Loucy (cell line): ENCODE measurements around the gene AKAP13.

Experiments
- H2AFZ ChIP-seq: fragments of 200-600 bp; sonication (generic); 2 replicates; pipeline ENCODE4 v1.6.0; 2016; ENCODE audit warnings: antibody characterized with exemption, mild to moderate bottlenecking, low read length, moderate library complexity
- H3F3A ChIP-seq: fragments of 200-600 bp; 2 replicates; pipeline ENCODE4 v1.6.0; 2016; ENCODE audit warnings: antibody characterized with exemption, low read depth, mild to moderate bottlenecking
- H3K27me3 ChIP-seq: fragments of 200-600 bp; sonication (generic); 2 replicates; pipeline ENCODE4 v1.6.1; 2014; ENCODE audit warnings: low read length, mild to moderate bottlenecking; ENCODE audit not compliant: insufficient read depth, poor library complexity, severe bottlenecking
- H3K36me3 ChIP-seq: fragments of 200-600 bp; sonication (generic); 2 replicates; pipeline ENCODE4 v1.6.1; 2016; ENCODE audit warnings: low read length; ENCODE audit not compliant: insufficient read depth
- H3K4me1 ChIP-seq: fragments of 200-600 bp; sonication (generic); 2 replicates; pipeline ENCODE4 v1.5.1; 2014; ENCODE audit warnings: low read length, mild to moderate bottlenecking; ENCODE audit not compliant: insufficient read depth, poor library complexity, severe bottlenecking
- H3K4me2 ChIP-seq: fragments of 200-600 bp; sonication (generic); 2 replicates; pipeline ENCODE4 v1.6.0; 2014; ENCODE audit warnings: antibody characterized with exemption, low read length, low read depth, mild to moderate bottlenecking; ENCODE audit not compliant: poor library complexity, severe bottlenecking
- H3K4me3 ChIP-seq: fragments of 200-600 bp; sonication (generic); 2 replicates; pipeline ENCODE4 v1.5.1; 2014; ENCODE audit warnings: low read length, mild to moderate bottlenecking, mixed read lengths; ENCODE audit not compliant: poor library complexity, severe bottlenecking
- H3K79me2 ChIP-seq: fragments of 200-600 bp; sonication (generic); 2 replicates; pipeline ENCODE4 v1.6.1; 2014; ENCODE audit warnings: low read length; ENCODE audit not compliant: insufficient read depth
- H3K9ac ChIP-seq: fragments of 200-600 bp; sonication (generic); 2 replicates; pipeline ENCODE4 v1.6.0; 2014; ENCODE audit warnings: mild to moderate bottlenecking, low read depth, low read length, moderate library complexity; ENCODE audit not compliant: poor library complexity, severe bottlenecking
- H3K9me2 ChIP-seq: fragments of 200-600 bp; sonication (generic); replicated peaks from 2 replicates; pipeline ENCODE4 v1.6.1; 2016; ENCODE audit warnings: low read depth, low read length, mixed read lengths
- H3K9me3 ChIP-seq: fragments of 200-600 bp; sonication (generic); 2 replicates; pipeline ENCODE4 v1.6.1; 2014; ENCODE audit warnings: mild to moderate bottlenecking, antibody characterized with exemption, low read length, low read depth; ENCODE audit not compliant: insufficient read depth
- H4K20me1 ChIP-seq: fragments of 200-600 bp; sonication (generic); 2 replicates; pipeline ENCODE4 v1.6.0; 2014; ENCODE audit warnings: antibody characterized with exemption, low read length, mild to moderate bottlenecking; ENCODE audit not compliant: insufficient read depth, poor library complexity, severe bottlenecking
- CTCF ChIP-seq: fragments of 200-600 bp; sonication (generic); conservative IDR thresholded peaks from 2 replicates; pipeline ENCODE4 v1.5.1; 2014; ENCODE audit warnings: mild to moderate bottlenecking, antibody characterized with exemption, low read length
- EZH2phosphoT487 ChIP-seq: fragments of 200-600 bp; IDR thresholded peaks from 2 replicates; pipeline ENCODE4 v1.6.1; 2018; ENCODE audit warnings: antibody characterized with exemption, mild to moderate bottlenecking, moderate library complexity, borderline replicate concordance

AKAP13 gene

GRCh38 chr15:85463976-85464375 is 83.6 kb downstream of the AKAP13 start:
- Histone ChIP-seq H3F3A (no peaks in the 10 kb centered on the region), H3K9ac (no peak overlapping the region), H3K9me2 (no peaks in the 10 kb centered on the region), H3K4me2 (no peak overlapping the region), H2AFZ (no peak overlapping the region), H3K4me3 (no peak overlapping the region), H3K9me3 (no peaks in the 10 kb centered on the region), H3K79me2 (peaks cover 7% of the 10 kb centered on the region; the same call in 1 of the 2 replicates), H4K20me1 (peaks cover 3% of the 10 kb centered on the region), H3K27me3 (no peaks in the 10 kb centered on the region), H3K4me1 (no peaks in the 10 kb centered on the region), H3K36me3 (no peaks in the 10 kb centered on the region)
- TF ChIP-seq CTCF (no peak), EZH2phosphoT487 (no peak)

DNA sequence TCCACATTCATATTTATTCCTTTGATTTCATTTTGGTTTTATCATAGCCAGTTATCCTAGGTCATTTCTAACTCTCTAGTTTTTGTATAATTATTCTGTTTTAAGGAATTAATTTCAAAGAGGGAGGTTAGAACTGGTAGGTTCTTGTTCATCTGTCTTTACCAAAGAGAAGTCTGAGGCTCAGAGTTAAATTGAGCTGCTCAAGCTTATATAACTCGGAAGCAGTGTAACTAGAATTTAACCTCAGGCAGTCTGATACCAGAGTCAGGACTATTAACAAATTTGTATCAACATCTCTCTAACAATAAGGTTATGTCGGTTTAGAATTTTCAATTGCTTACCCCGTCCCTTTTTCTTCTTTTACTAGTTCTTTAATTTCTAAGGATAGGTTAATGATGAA is 84.1 kb downstream of the AKAP13 start:
- H3K9me3 ChIP-seq = no peaks in the 10 kb centered on the region
- peaks cover 3% of the 10 kb centered on the region for H4K20me1 ChIP-seq
- no peak overlapping the region for H3K4me2 ChIP-seq
- H3K27me3 ChIP-seq = no peaks in the 10 kb centered on the region
- H3K4me1 ChIP-seq = no peaks in the 10 kb centered on the region
- peaks cover 7% of the 10 kb centered on the region; the same call in 1 of the 2 replicates for H3K79me2 ChIP-seq
- TF ChIP-seq EZH2phosphoT487 = no peak
- no peak for TF ChIP-seq CTCF
- no peaks in the 10 kb centered on the region for H3K36me3 ChIP-seq
- H3K4me3 ChIP-seq = no peak overlapping the region
- no peak overlapping the region for H3K9ac ChIP-seq
- no peaks in the 10 kb centered on the region for H3F3A ChIP-seq
- no peaks in the 10 kb centered on the region for H3K9me2 ChIP-seq
- H2AFZ ChIP-seq = no peak overlapping the region

GRCh38 chr15:85470563-85471271 is 90.3 kb downstream of the AKAP13 start:
- Histone ChIP-seq H3K9me2 (no peaks in the 10 kb centered on the region), H3K4me3 (no peak overlapping the region), H3K9ac (no peak overlapping the region), H2AFZ (no peak overlapping the region), H3K79me2 (peaks cover 14% of the 10 kb centered on the region; the same call in 1 of the 2 replicates), H3K36me3 (no peaks in the 10 kb centered on the region), H3F3A (no peaks in the 10 kb centered on the region), H3K9me3 (no peaks in the 10 kb centered on the region), H3K4me1 (peaks cover 25% of the 10 kb centered on the region), H3K27me3 (no peaks in the 10 kb centered on the region), H3K4me2 (no peak overlapping the region), H4K20me1 (no peaks in the 10 kb centered on the region)
- TF ChIP-seq CTCF (no peak), EZH2phosphoT487 (no peak)
